CD4-positive, alpha-beta T cell treated with Interleukin-15 for 4 hours (primary cell): ENCODE measurements around the gene NR1H3.

ENCODE experiments used
- DNase-seq: peaks from one replicate; pipeline ENCODE4 v3.0.0-alpha.2; 2020; ENCODE audit warnings: low spot score

NR1H3 gene

GRCh38 chr11:47269829-47270305, 12.1 kb downstream of the NR1H3 start, which contains the start of gene MADD:
TSS of gene MADD (plus strand) at chr11:47270133.
- peak; percentile 92 for DNase-seq

- DNase-seq, result peak; percentile 17
Observed at GRCh38 chr11:47270331-47271271, 12.8 kb downstream of the NR1H3 start.

- DNase-seq, result no peak
Observed at GRCh38 chr11:47271328-47271727, 13.5 kb downstream of the NR1H3 start.

- no peak for DNase-seq
Observed at GRCh38 chr11:47271961-47272661, 14.3 kb downstream of the NR1H3 start.

- DNase-seq, result no peak
Observed at GRCh38 chr11:47272706-47273105, 14.9 kb downstream of the NR1H3 start.

GRCh38 chr11:47274495-47275235, 16.9 kb downstream of the NR1H3 start:
- no peak for DNase-seq

- DNase-seq, result no peak
Observed at GRCh38 chr11:47276923-47277322, 19.1 kb downstream of the NR1H3 start.

GRCh38 chr11:47278058-47278457, 20.3 kb downstream of the NR1H3 start:
- no peak for DNase-seq

GRCh38 chr11:47278769-47279168, 21.0 kb downstream of the NR1H3 start:
- DNase-seq, result no peak

GRCh38 chr11:47280099-47280498, 22.3 kb downstream of the NR1H3 start:
- DNase-seq, result no peak

- no peak for DNase-seq
Observed at GRCh38 chr11:47280860-47281259, 23.1 kb downstream of the NR1H3 start.

- no peak for DNase-seq
Observed at GRCh38 chr11:47282462-47282861, 24.7 kb downstream of the NR1H3 start.

- no peak for DNase-seq
Observed at GRCh38 chr11:47284151-47284550, 26.4 kb downstream of the NR1H3 start.

GRCh38 chr11:47285969-47286770, 28.4 kb downstream of the NR1H3 start:
- DNase-seq, result no peak

GRCh38 chr11:47288066-47288465, 30.3 kb downstream of the NR1H3 start:
- no peak for DNase-seq

GRCh38 chr11:47289856-47290255, 32.1 kb downstream of the NR1H3 start:
- DNase-seq, result no peak

GRCh38 chr11:47295385-47295784, 37.6 kb downstream of the NR1H3 start:
- DNase-seq, result no peak

GRCh38 chr11:47296045-47296444, 38.2 kb downstream of the NR1H3 start:
- no peak for DNase-seq

- no peak for DNase-seq
Observed at GRCh38 chr11:47299078-47299477, 41.3 kb downstream of the NR1H3 start.

- no peak for DNase-seq
Observed at GRCh38 chr11:47302853-47303252, 45.1 kb downstream of the NR1H3 start.

GRCh38 chr11:47305734-47306483, 48.1 kb downstream of the NR1H3 start:
- DNase-seq, result no peak
